Right atrium auricular region (tissue), 2 donors: Measurements from ENCODE around the gene GSTT4. TPM values are rescaled to one million over a fixed set of nuclear protein-coding genes. Genes with fewer than 3 reads are reported as not detected.

Experiments
- DNase-seq: peaks from one replicate; pipeline ENCODE4 v3.0.0-alpha.2; 2019; ENCODE audit warnings: low spot score
- H3K27ac ChIP-seq, 2 donors: fragments of 200-600 bp; sonication (generic); 1 replicate in 1 of 2; 2 replicates in 1 of 2; pipeline ENCODE4 v1.5.1; 2016 to 2019
- H3K27me3 ChIP-seq, 2 donors: fragments of 200-600 bp; sonication (generic); one replicate each; pipeline versions ENCODE4 v1.5.1 to v1.6.0; 2017 to 2019
- H3K36me3 ChIP-seq: fragments of 200-600 bp; sonication (generic); one replicate; pipeline ENCODE4 v1.5.1; 2016
- H3K4me1 ChIP-seq, 2 donors: fragments of 200-600 bp; sonication (generic); one replicate each; pipeline versions ENCODE4 v1.5.1 to v1.6.0; 2017 to 2019
- H3K4me3 ChIP-seq, 2 donors: fragments of 200-600 bp; sonication (generic); 1 replicate in 1 of 2; 2 replicates in 1 of 2; pipeline ENCODE4 v1.5.1; 2017 to 2019; ENCODE audit warnings: mild to moderate bottlenecking in 1 of 2, moderate library complexity in 1 of 2
- H3K9me3 ChIP-seq, 2 donors: fragments of 200-600 bp; sonication (generic); one replicate each; pipeline ENCODE4 v1.5.1; 2019
- CTCF ChIP-seq, 2 donors: fragments of 200-600 bp; sonication (generic); IDR thresholded peaks; one replicate each; pipeline ENCODE4 v1.5.1; 2019; ENCODE audit warnings: antibody characterized with exemption in 2 of 2
- total RNA-seq, 2 donors: library from RNA; depleted of rRNA; stranded (reverse); fragments of >200 nt; gene quantifications; one replicate each; pipeline ENCODE4 v1.1.0, GENCODE V29; 2016

GSTT4 gene
- total RNA-seq, 2 donors from 2014 or later: not detected

- Histone ChIP-seq H3K27me3 (no peaks in the 10 kb centered on the region), H3K4me3 (no peak overlapping the region), H3K27ac (no peak overlapping the region), H3K4me1 (peaks cover 0 to 4% of the 10 kb centered on the region in 2 donors), H3K9me3 (peaks cover 0 to 11% of the 10 kb centered on the region in 2 donors), H3K36me3 (no peaks in the 10 kb centered on the region)
- TF ChIP-seq CTCF (IDR thresholded peaks at IDR 0.05): no peak
- no peak for DNase-seq
Measured at GRCh38 chr22:24025475-24025874, 20.2 kb upstream of the GSTT4 start.

- H3K4me1 ChIP-seq: peaks cover 0 to 4% of the 10 kb centered on the region in 2 donors
- TF ChIP-seq CTCF (IDR thresholded peaks at IDR 0.05): no peak
- H3K4me3 ChIP-seq: no peak overlapping the region
Measured at GRCh38 chr22:24024354-24024753, 19.1 kb upstream of the GSTT4 start.

GRCh38 chr22:24023204-24023789, 18.0 kb upstream of the GSTT4 start:
- no peak for TF ChIP-seq CTCF (IDR thresholded peaks at IDR 0.05)
- H3K9me3 ChIP-seq: peaks cover 0 to 11% of the 10 kb centered on the region in 2 donors
- H3K27me3 ChIP-seq: no peaks in the 10 kb centered on the region
- no peak overlapping the region for H3K27ac ChIP-seq
- DNase-seq: no peak
- no peak overlapping the region for H3K4me3 ChIP-seq
- H3K36me3 ChIP-seq: no peaks in the 10 kb centered on the region
- peaks cover 0 to 3% of the 10 kb centered on the region in 2 donors for H3K4me1 ChIP-seq

More at GRCh38 chr22:24024354-24024753, 19.1 kb upstream of the GSTT4 start:
- no peak overlapping the region for H3K27ac ChIP-seq
- peaks cover 0 to 11% of the 10 kb centered on the region in 2 donors for H3K9me3 ChIP-seq
- no peaks in the 10 kb centered on the region for H3K27me3 ChIP-seq
- H3K36me3 ChIP-seq: no peaks in the 10 kb centered on the region
- DNase-seq: no peak

- Histone ChIP-seq H3K27me3 (no peaks in the 10 kb centered on the region), H3K27ac (no peak overlapping the region), H3K9me3 (peaks cover 0 to 11% of the 10 kb centered on the region in 2 donors), H3K4me1 (no peaks in the 10 kb centered on the region), H3K36me3 (no peaks in the 10 kb centered on the region), H3K4me3 (no peak overlapping the region)
- TF ChIP-seq CTCF (IDR thresholded peaks at IDR 0.05): no peak
- DNase-seq: no peak
Measured at GRCh38 chr22:24021304-24021703, 16.1 kb upstream of the GSTT4 start.

GRCh38 chr22:24016156-24016555, 10.9 kb upstream of the GSTT4 start:
- H3K27ac ChIP-seq: no peak overlapping the region
- H3K36me3 ChIP-seq: no peaks in the 10 kb centered on the region
- DNase-seq: no peak
- TF ChIP-seq CTCF (IDR thresholded peaks at IDR 0.05): no peak
- no peak overlapping the region for H3K4me3 ChIP-seq
- H3K9me3 ChIP-seq: no peaks in the 10 kb centered on the region
- H3K27me3 ChIP-seq: no peaks in the 10 kb centered on the region
- H3K4me1 ChIP-seq: peaks cover 0 to 25% of the 10 kb centered on the region in 2 donors

- peak overlapping the region; percentile 85 to 89 for H3K4me3 ChIP-seq
Measured at GRCh38 chr22:24011735-24012068, 6.4 kb upstream of the GSTT4 start.

More at GRCh38 chr22:24011735-24012068, 6.4 kb upstream of the GSTT4 start:
- no peaks in the 10 kb centered on the region for H3K36me3 ChIP-seq
- peak overlapping the region; percentile 79 to 81 for H3K27ac ChIP-seq
- peaks cover 0 to 25% of the 10 kb centered on the region in 2 donors for H3K4me1 ChIP-seq
- no peak for DNase-seq
- no peaks in the 10 kb centered on the region for H3K27me3 ChIP-seq
- no peak for TF ChIP-seq CTCF (IDR thresholded peaks at IDR 0.05)
- H3K9me3 ChIP-seq: no peaks in the 10 kb centered on the region
